Stimulated activated CD4-positive, alpha-beta T cell treated with anti-CD3 and anti-CD28 coated beads, Interleukin-1b, Interleukin-23, amount 100 ng/mL, for 24 hours (primary cell): ENCODE results near the gene SPNS1.
A peak's percentile ranks its signal among the peaks of the same experiment; 100 is the strongest.
"Not testable (repeated sequence)": the region's sequence is repeated elsewhere in the genome, so short reads cannot be mapped to it uniquely, and the experiment has no call there.

ENCODE experiments used
- DNase-seq, 4 experiments: peaks; one replicate each; pipeline ENCODE4 v3.0.0-alpha.2; 2020; ENCODE audit warnings: low read depth in 4 of 4, low spot score in 1 of 4

SPNS1 gene

GRCh38 chr16:28989363-28989762 lies 14.8 kb downstream of the SPNS1 start:
- DNase-seq, result no peak

- DNase-seq, result peak in 3 of 4 experiments; percentile 41 to 68 (median 53)
These were observed 15.9 kb downstream of the SPNS1 start for GRCh38 chr16:28990375-28991040.

DNA sequence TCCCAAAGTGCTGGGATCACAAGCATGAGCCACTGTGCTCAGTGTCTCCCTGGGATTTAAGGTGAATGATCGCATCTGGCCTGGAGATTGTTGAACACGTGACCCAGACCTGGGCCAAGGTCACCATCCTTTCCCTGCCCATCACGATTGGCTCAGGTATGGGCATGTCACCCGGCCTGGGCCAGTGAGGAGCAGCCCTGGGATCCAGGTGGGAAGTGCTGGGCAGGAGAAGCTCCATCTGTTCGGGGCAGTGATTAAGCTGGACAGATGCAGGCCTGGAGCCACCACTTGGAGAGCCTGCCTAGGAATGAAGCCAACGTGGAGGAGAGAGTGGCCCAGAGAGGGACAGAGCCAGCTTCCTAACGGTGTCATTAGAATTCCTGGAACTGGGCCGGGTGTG lies 17.1 kb downstream of the SPNS1 start:
- DNase-seq, result no peak

DNA sequence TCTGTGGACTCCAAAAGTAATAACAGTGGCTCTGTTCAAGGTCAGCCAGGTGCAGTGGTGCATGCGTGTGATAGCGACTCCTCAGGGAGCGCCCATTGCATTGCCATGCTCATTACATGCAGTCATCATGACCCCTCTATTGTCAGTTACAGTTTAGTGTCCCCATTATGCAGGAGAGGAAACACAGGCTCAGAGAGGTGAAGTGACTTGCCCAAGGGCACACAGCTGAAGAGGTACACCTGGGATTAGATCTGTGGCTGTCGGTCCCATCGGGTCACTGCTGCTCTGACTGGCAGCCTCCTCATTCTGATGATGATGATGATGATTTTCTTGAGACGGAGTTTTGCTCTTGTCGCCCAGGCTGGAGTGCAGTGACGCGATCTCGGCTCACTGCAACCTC lies 17.9 kb downstream of the SPNS1 start:
- DNase-seq, result no peak

- DNase-seq, result no peak
These were observed 24.3 kb downstream of the SPNS1 start for GRCh38 chr16:28998837-28999236.

GRCh38 chr16:28999577-28999976 lies 25.0 kb downstream of the SPNS1 start:
- DNase-seq, result no peak

- no peak for DNase-seq
These were observed 25.4 kb downstream of the SPNS1 start for GRCh38 chr16:29000019-29000418.

DNA sequence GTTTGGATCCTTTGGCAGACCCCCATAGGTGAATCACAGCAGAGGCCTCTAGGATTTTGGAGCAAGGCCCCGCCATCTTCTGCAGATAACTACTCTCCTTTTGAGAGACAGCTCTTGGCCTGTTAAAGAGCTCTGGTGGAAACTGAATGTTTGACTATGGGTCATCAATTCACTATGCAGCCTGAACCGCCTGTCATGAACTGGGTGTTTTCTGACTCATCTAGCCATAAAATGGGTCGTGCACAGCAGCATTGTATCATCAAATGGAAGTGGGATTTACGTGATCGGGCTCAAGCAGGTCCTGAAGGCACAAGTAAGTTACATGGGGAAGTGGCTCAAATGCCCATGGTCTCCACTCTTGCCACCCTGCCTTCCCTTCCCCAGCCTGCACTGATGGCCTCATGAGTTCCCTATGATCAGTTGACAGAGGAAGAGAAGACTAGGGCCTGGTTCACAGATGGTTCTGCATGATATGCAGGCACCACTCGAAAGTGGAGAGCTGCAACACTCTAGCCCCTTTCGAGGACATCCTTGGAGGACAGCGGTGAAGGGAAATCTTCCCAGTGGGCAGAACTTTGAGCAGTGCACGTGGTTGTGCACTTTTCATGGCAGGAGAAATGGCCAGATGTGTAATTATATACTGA lies 30.0 kb downstream of the SPNS1 start:
- not testable (repeated sequence) for DNase-seq

GRCh38 chr16:29007730-29008593 lies 33.4 kb downstream of the SPNS1 start:
- DNase-seq, result peak in 2 of 4 experiments; percentile 48 to 68

DNA sequence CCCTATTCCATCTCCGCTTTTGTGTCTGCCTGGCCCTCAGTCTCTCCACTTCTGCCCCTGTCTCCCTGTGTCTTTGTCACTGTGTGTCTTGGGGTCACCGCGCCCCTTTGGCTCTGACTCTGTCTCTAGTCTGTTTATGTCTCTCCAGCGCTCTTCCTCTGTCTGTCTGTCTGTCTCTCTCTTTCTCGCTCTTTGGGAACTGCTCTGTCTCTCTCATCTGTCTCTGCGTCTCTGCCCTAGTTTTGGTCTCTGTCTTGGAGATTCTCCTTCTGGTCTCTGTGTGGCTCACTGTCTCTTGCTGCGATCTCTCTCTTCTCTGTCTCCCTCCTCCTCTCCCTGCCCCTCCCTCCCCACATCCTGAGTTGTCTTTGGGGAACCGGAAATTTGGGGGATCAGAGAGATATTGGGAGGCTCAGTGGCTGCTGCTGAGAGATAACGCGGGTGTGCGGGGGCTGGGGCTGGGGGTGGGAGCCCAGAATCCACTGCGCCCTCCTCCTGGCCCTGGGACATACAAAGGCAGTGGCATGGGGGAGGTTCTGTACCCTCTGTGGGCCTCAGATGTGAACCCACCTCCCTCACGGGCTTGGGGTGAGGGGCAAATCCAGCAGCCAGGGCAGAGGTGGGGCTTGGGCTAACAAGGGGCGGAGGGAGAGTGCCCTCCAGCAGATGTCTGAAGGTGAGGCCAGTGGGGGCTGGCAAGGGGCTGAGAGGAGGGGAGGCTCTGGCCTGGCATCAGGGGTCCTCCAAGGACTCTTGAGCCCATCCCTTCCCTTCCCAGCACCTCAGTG lies 34.7 kb downstream of the SPNS1 start:
- peak in 1 of 4 experiments; percentile 44 for DNase-seq

DNA sequence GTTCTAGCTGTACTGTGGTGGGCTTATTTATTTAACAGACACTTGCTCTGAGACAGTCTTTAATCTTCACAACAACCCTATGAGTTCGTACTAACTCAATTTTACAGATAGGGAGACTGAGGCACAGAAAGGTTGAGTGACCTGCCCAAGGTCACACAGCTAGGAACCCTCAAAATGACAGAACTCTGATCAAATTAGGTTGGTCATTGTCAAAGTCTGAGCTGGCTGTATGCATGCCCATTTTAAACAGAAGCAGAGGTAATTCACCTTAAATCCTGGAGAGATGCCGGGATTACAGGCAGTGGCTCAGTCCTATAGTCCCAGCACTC lies 35.2 kb downstream of the SPNS1 start:
- DNase-seq, result no peak

DNA sequence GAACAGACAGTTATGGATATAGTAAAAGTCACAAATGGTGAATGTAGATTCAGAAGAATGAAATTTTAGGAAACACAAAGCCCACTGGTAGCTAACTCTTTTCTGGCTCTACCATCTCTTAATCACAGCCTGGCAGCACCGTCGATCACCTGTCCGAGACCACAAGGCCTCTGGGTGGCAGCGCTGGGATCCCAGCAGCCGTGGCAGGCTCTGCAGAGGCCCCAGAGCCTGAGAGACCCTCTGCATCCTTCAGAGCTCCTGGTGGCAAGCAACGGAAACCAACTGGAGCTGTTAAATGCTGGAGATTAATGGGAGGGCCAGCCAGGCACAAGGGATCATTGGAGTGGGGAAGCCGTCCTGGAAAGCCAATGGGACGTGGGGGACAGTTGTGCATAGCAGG lies 36.5 kb downstream of the SPNS1 start:
- DNase-seq, result no peak

- no peak for DNase-seq
These were observed 37.3 kb downstream of the SPNS1 start for GRCh38 chr16:29011851-29012250.

GRCh38 chr16:29012913-29013553 lies 38.5 kb downstream of the SPNS1 start:
- no peak for DNase-seq

DNA sequence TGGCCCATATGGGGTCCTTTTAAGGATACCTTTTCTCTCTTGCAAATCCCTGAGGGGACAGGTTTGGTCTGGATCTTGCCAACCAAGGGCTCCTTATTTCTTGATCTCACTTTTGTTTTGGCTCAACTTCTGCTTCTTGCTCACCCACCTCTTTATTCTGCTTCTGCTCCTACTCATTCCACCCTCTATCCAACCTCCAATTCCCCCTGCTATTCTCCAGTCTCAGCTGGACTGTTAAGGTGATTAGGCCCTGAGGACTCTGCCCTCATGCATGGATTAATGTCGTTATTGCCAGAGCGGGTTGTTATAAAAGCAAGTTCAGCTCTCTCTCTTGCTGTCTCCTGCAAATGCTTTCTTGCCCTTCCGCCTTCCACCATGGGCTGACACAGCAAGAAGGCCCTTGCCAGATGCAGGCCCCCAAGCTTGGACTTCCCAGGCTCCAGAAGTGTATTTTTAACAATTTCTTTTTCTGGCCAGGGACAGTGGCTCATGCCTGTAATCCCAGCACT lies 40.0 kb downstream of the SPNS1 start:
- no peak for DNase-seq

- no peak for DNase-seq
These were observed 47.6 kb downstream of the SPNS1 start for GRCh38 chr16:29022196-29022595.

DNA sequence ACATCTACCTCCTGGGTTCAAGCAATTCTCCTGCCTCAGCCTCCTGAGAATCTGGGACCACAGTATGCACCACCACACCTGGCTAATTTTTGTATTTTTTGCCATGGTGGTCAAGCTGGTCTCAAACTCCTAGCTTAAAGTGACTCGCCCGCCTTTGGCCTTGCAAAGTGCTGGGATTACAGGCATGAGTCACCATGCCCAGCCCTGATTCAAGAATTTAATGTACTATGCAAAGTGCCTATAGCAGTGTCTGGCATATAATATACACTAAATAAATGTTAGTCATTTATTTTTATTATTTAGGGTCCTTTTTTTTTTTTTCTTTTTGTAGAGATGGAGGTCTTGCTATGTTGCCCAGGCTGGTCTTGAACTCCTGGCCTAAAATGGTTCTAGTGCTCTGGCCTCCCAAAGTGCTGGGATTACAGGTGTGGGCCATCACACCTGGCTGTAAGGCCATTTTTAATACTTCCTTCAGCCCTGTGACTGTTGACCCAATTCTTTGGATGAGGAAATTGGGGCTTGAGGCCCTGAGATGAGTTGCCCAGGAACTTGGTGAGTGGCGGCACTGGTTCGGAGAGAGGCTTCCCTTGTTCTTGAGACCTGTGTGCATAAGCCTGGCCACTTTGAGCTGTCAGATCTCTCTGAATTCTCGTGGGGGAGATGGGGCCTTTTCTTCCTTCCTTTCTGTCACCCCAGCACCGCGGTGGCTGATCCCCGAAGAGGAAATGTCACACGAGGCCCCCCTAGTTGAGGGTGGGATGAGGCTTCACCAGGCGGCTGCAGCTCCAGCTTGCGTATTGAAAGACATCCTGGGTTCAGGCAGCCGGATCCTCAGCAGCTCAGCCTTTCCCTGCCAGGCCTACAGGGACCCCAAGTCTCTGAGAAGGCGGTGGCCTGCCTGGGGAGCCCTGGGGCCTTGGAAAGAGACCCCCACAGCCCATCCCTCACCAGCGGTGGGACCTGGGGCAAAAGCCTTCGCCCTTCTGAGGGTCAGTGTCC lies 49.0 kb downstream of the SPNS1 start:
- no peak for DNase-seq

GRCh38 chr16:29024278-29024677 lies 49.7 kb downstream of the SPNS1 start:
- no peak for DNase-seq

GRCh38 chr16:29025218-29025617 lies 50.6 kb downstream of the SPNS1 start:
- DNase-seq, result no peak
